Endodermal cell (in vitro differentiated cells): Measurements from ENCODE around the gene NUP43. TPM values are rescaled to one million over a fixed set of nuclear protein-coding genes. Genes with fewer than 3 reads are reported as not detected.
A peak's percentile ranks its signal among the peaks of the same experiment; 100 is the strongest.
"Not testable (repeated sequence)": the region's sequence is repeated elsewhere in the genome, so short reads cannot be mapped to it uniquely, and the experiment has no call there.

Experiments used
- DNase-seq: peaks from one replicate; pipeline ENCODE4 v3.0.0-alpha.2; 2017
- H3K27ac ChIP-seq: 2 replicates; pipeline ENCODE4 v1.5.1; 2013; ENCODE audit warnings: mild to moderate bottlenecking, low read depth, low read length, moderate library complexity
- H3K27me3 ChIP-seq: 2 replicates; pipeline ENCODE4 v1.6.1; 2013; ENCODE audit warnings: mild to moderate bottlenecking, low read length, moderate library complexity; ENCODE audit not compliant: insufficient read depth, control insufficient read depth, poor library complexity, severe bottlenecking
- H3K36me3 ChIP-seq: 2 replicates; pipeline ENCODE4 v1.7.0; 2013; ENCODE audit warnings: mild to moderate bottlenecking, low read length, moderate library complexity; ENCODE audit not compliant: control insufficient read depth, insufficient read depth
- H3K4me1 ChIP-seq: one replicate; pipeline ENCODE4 v1.7.0; 2013; ENCODE audit warnings: low read length; ENCODE audit not compliant: control insufficient read depth, insufficient read depth
- H3K4me3 ChIP-seq: 2 replicates; pipeline ENCODE4 v1.5.1; 2013; ENCODE audit warnings: mild to moderate bottlenecking, low read length, moderate library complexity
- H3K9ac ChIP-seq: 2 replicates; pipeline ENCODE4 v1.6.1; 2013; ENCODE audit warnings: mild to moderate bottlenecking, low read length, moderate library complexity; ENCODE audit not compliant: poor library complexity, severe bottlenecking; ENCODE audit errors: extremely low read depth
- H3K9me3 ChIP-seq: 2 replicates; pipeline ENCODE4 v1.6.1; 2013; ENCODE audit warnings: mild to moderate bottlenecking, low read length, moderate library complexity; ENCODE audit not compliant: control insufficient read depth
- H3K27ac Mint-ChIP-seq: 2 replicates; pipeline ENCODE4 v1.8.0; 2020; ENCODE audit warnings: mixed read lengths
- H3K27me3 Mint-ChIP-seq: 2 replicates; pipeline ENCODE4 v1.8.0; 2021; ENCODE audit warnings: mild to moderate bottlenecking, mixed read lengths; ENCODE audit not compliant: insufficient read depth
- H3K36me3 Mint-ChIP-seq: 2 replicates; pipeline ENCODE4 v1.8.0; 2020; ENCODE audit warnings: low read depth, mixed read lengths
- H3K4me1 Mint-ChIP-seq: 2 replicates; pipeline ENCODE4 v1.8.0; 2020; ENCODE audit warnings: mixed read lengths
- H3K4me3 Mint-ChIP-seq: 2 replicates; pipeline ENCODE4 v1.8.0; 2020; ENCODE audit warnings: mild to moderate bottlenecking, moderate library complexity, mixed read lengths
- H3K9me3 Mint-ChIP-seq: 2 replicates; pipeline ENCODE4 v1.8.0; 2020; ENCODE audit warnings: mild to moderate bottlenecking, mixed read lengths
- WGBS, 2 experiments: methylation state at CpG; one replicate each; pipeline versions ENCODE4 v1.1.5 to v1.1.7; 2013; ENCODE audit warnings: missing lambda C conversion rate in 2 of 2, mixed read lengths in 1 of 2; ENCODE audit not compliant: insufficient coverage in 1 of 2, insufficient read length in 1 of 2; 5-methylcytosine and 5-hydroxymethylcytosine counted together
- total RNA-seq, 2 donors: library from RNA; stranded (reverse); fragmentation: NEBNext Ultra II Directional in 1 of 2; extraction: Animal tissue kit (Norgen Biotek cat#: 25700) in 1 of 2; gene quantifications; 2 replicates in 1 of 2; 3 replicates in 1 of 2; pipeline ENCODE4 v1.2.1, GENCODE V29; 2021
- TF ChIP-seq, protein P1 (sequence below): fragments of 200-600 bp; sonication (generic); conservative IDR thresholded peaks from 2 replicates; pipeline ENCODE4 v1.5.0; 2021; ENCODE audit warnings: antibody characterized with exemption, mild to moderate bottlenecking

The NUP43 gene
- total RNA-seq, 2 donors from 2014 or later: 80.9 to 85.1 TPM

- WGBS, 2 experiments: 92% methylated on average over 7 of the region's 7 CpGs; no CpG with 5 or more reads in 1 of the 2 experiments
- H3K4me3 Mint-ChIP-seq: no peak overlapping the region
- Histone ChIP-seq H3K9me3 (no peaks in the 10 kb centered on the region), H3K27me3 (no peaks in the 10 kb centered on the region), H3K9ac (no peak overlapping the region), H3K36me3 (peaks cover 14% of the 10 kb centered on the region), H3K27ac (no peak overlapping the region), H3K4me3 (no peak overlapping the region), H3K4me1 (no peaks in the 10 kb centered on the region)
- H3K27me3 Mint-ChIP-seq: no peaks in the 10 kb centered on the region
- H3K27ac Mint-ChIP-seq: no peak overlapping the region
- H3K4me1 Mint-ChIP-seq: no peaks in the 10 kb centered on the region
- no peaks in the 10 kb centered on the region for H3K9me3 Mint-ChIP-seq
- TF ChIP-seq, protein P1, sequence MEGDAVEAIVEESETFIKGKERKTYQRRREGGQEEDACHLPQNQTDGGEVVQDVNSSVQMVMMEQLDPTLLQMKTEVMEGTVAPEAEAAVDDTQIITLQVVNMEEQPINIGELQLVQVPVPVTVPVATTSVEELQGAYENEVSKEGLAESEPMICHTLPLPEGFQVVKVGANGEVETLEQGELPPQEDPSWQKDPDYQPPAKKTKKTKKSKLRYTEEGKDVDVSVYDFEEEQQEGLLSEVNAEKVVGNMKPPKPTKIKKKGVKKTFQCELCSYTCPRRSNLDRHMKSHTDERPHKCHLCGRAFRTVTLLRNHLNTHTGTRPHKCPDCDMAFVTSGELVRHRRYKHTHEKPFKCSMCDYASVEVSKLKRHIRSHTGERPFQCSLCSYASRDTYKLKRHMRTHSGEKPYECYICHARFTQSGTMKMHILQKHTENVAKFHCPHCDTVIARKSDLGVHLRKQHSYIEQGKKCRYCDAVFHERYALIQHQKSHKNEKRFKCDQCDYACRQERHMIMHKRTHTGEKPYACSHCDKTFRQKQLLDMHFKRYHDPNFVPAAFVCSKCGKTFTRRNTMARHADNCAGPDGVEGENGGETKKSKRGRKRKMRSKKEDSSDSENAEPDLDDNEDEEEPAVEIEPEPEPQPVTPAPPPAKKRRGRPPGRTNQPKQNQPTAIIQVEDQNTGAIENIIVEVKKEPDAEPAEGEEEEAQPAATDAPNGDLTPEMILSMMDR: no peak
- peaks cover 17% of the 10 kb centered on the region for H3K36me3 Mint-ChIP-seq
- no peak for DNase-seq
Measured at GRCh38 chr6:149756261-149756636, 9.9 kb upstream of the NUP43 start.

GRCh38 chr6:149755300-149756260, 9.3 kb upstream of the NUP43 start:
- DNase-seq: no peak
- H3K9ac ChIP-seq: no peak overlapping the region
- H3K27me3 Mint-ChIP-seq: no peaks in the 10 kb centered on the region
- WGBS, 2 experiments: 91 to 94% methylated on average over 5 to 9 of the region's 9 CpGs
- H3K36me3 Mint-ChIP-seq: peaks cover 17% of the 10 kb centered on the region
- TF ChIP-seq, protein P1: no peak
- H3K4me3 ChIP-seq: no peak overlapping the region
- no peaks in the 10 kb centered on the region for H3K9me3 ChIP-seq
- H3K4me1 ChIP-seq: no peaks in the 10 kb centered on the region
- peaks cover 13% of the 10 kb centered on the region for H3K36me3 ChIP-seq
- no peak overlapping the region for H3K4me3 Mint-ChIP-seq
- peak overlapping the region; percentile 12 for H3K27ac Mint-ChIP-seq
- no peak overlapping the region for H3K27ac ChIP-seq
- no peaks in the 10 kb centered on the region for H3K27me3 ChIP-seq
- no peaks in the 10 kb centered on the region for H3K9me3 Mint-ChIP-seq
- H3K4me1 Mint-ChIP-seq: peaks cover 3% of the 10 kb centered on the region

- Mint-ChIP-seq H3K27ac (no peak overlapping the region), H3K27me3 (no peaks in the 10 kb centered on the region), H3K36me3 (peaks cover 9% of the 10 kb centered on the region), H3K4me3 (no peak overlapping the region), H3K4me1 (peaks cover 6% of the 10 kb centered on the region), H3K9me3 (no peaks in the 10 kb centered on the region)
- H3K4me1 ChIP-seq: no peaks in the 10 kb centered on the region
- TF ChIP-seq, protein P1: no peak
- no peaks in the 10 kb centered on the region for H3K27me3 ChIP-seq
- 94% methylated on average over 4 of the region's 4 CpGs for WGBS, 2 experiments
- H3K36me3 ChIP-seq: peaks cover 6% of the 10 kb centered on the region
- H3K4me3 ChIP-seq: no peak overlapping the region
- DNase-seq: no peak
- no peak overlapping the region for H3K9ac ChIP-seq
- H3K27ac ChIP-seq: no peak overlapping the region
- no peaks in the 10 kb centered on the region for H3K9me3 ChIP-seq
Measured at GRCh38 chr6:149754548-149754947, 8.2 kb upstream of the NUP43 start.

DNA sequence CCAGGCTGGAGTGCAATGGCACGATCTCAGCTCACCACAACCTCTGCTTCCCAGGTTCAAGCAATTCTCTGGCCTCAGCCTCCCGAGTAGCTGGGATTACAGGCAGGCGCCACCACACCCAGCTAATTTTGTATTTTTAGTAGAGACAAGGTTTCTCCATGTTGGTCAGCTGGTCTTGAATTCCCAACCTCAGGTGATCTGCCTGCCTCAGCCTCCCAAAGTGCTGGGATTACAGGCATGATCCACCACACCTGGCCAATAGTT, 7.0 kb upstream of the NUP43 start:
- not testable (repeated sequence) for H3K27ac ChIP-seq, DNase-seq, H3K4me1 Mint-ChIP-seq, H3K27me3 ChIP-seq, H3K27me3 Mint-ChIP-seq, H3K27ac Mint-ChIP-seq, H3K36me3 Mint-ChIP-seq, H3K4me3 Mint-ChIP-seq, H3K9me3 ChIP-seq, H3K4me3 ChIP-seq, H3K9ac ChIP-seq, H3K9me3 Mint-ChIP-seq, H3K4me1 ChIP-seq, H3K36me3 ChIP-seq
- WGBS, 2 experiments: 87 to 89% methylated on average over 3 of the region's 3 CpGs
